ENCODE measurements around the gene GDAP2.

GDAP2 gene

GRCh38 chr1:117911051-117911450 is 18.4 kb downstream of the GDAP2 start:
- in situ Hi-C loops (cut with HindIII; ENCODE audit: low sequenced_read_pairs), result no loop called here
- H3K4me3 ChIP-seq (ENCODE audit: low read depth, low read length), result no peak overlapping the region
- DNase-seq (ENCODE audit: low read depth), result no peak
- TF ChIP-seq, protein P1, sequence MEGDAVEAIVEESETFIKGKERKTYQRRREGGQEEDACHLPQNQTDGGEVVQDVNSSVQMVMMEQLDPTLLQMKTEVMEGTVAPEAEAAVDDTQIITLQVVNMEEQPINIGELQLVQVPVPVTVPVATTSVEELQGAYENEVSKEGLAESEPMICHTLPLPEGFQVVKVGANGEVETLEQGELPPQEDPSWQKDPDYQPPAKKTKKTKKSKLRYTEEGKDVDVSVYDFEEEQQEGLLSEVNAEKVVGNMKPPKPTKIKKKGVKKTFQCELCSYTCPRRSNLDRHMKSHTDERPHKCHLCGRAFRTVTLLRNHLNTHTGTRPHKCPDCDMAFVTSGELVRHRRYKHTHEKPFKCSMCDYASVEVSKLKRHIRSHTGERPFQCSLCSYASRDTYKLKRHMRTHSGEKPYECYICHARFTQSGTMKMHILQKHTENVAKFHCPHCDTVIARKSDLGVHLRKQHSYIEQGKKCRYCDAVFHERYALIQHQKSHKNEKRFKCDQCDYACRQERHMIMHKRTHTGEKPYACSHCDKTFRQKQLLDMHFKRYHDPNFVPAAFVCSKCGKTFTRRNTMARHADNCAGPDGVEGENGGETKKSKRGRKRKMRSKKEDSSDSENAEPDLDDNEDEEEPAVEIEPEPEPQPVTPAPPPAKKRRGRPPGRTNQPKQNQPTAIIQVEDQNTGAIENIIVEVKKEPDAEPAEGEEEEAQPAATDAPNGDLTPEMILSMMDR (IDR thresholded peaks at IDR 0.05; ENCODE audit: low read depth, low read length, missing control alignments), result no peak

GRCh38 chr1:117905019-117905418 is 24.4 kb downstream of the GDAP2 start:
- no peak for DNase-seq (ENCODE audit: low read depth)
- in situ Hi-C loops (cut with HindIII; ENCODE audit: low sequenced_read_pairs), result no loop called here
- TF ChIP-seq, protein P1 (IDR thresholded peaks at IDR 0.05; ENCODE audit: low read depth, low read length, missing control alignments), result no peak
- H3K4me3 ChIP-seq (ENCODE audit: low read depth, low read length), result no peak overlapping the region

DNA sequence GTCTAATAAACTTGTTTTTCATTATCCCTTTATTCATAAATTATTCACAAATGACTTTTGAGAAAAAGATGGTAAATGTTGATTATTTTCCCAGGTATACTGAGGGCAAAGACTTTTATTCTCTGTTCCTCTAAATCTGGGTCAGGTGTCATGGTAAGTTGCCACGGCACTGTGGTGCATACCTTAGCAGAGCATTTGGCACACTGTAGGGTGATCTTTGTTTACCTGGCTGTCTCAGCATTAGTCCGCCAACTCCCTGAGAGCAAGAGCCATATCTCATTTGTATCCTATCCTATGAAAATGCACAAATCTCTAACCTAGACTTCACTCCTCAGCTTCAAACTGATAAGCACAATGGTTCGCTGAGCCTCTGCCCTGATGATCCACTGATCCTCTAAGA is 24.9 kb downstream of the GDAP2 start:
- no peak for DNase-seq (ENCODE audit: low read depth)
- in situ Hi-C loops (cut with HindIII; ENCODE audit: low sequenced_read_pairs), result no loop called here
- TF ChIP-seq, protein P1 (IDR thresholded peaks at IDR 0.05; ENCODE audit: low read depth, low read length, missing control alignments), result no peak
- H3K4me3 ChIP-seq (ENCODE audit: low read depth, low read length), result no peak overlapping the region

GRCh38 chr1:117902944-117903343 is 26.5 kb downstream of the GDAP2 start:
- no peak overlapping the region for H3K4me3 ChIP-seq (ENCODE audit: low read depth, low read length)
- no peak for DNase-seq (ENCODE audit: low read depth)
- in situ Hi-C loops (cut with HindIII; ENCODE audit: low sequenced_read_pairs), result no loop called here
- TF ChIP-seq, protein P1 (IDR thresholded peaks at IDR 0.05; ENCODE audit: low read depth, low read length, missing control alignments), result no peak

DNA sequence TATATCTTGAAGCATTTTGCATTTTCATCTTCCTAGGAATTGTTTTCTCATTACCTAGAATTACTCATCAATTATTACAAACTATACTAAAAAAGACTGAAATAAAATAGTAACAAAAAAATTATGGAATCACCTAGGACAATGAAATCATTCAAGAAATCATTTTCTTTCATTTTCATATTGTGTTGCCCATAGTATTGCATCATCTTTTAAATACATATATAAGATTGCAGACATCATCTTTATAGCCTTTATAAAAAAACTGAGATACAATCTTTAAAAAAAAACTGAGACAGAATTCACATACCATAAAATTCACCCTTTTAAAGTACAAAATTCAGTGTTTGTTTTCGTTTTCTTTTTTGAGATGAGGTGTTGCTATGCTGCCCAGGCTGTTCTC is 29.6 kb downstream of the GDAP2 start:
- TF ChIP-seq, protein P1 (IDR thresholded peaks at IDR 0.05; ENCODE audit: low read depth, low read length, missing control alignments), result no peak
- in situ Hi-C loops (cut with HindIII; ENCODE audit: low sequenced_read_pairs), result loop anchor here (25.0 kb wide), 1 partner anchor 362 kb away; no protein-coding TSS in a partner anchor
- no peak for DNase-seq (ENCODE audit: low read depth)

DNA sequence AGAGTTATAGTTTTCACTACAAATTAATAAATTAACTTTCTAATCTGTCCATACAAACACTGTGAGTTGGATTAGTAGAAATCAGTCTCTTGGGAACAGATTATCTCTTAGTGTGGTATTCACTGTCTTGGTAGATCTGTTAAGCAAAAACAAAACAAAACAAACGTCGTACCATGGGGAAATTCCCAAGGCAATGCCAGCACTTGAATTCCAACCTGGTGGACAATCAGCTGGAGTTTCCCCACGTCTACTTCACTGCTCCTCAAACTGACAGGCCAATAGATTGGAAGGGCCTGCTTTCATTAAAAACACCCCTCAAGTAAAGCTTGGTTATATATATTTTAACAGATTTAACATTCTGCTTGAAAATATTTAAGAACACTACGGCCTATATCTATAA is 31.9 kb downstream of the GDAP2 start:
- H3K4me3 ChIP-seq (ENCODE audit: low read depth, low read length), result no peak overlapping the region
- in situ Hi-C loops (cut with HindIII; ENCODE audit: low sequenced_read_pairs), result loop anchor here (25.0 kb wide), 1 partner anchor 360 kb away; no protein-coding TSS in a partner anchor
- DNase-seq (ENCODE audit: low read depth), result no peak

More for the DNA sequence above, 29.6 kb downstream of the GDAP2 start:
- H3K4me3 ChIP-seq (ENCODE audit: low read depth, low read length), result no peak overlapping the region

More for the DNA sequence above, 31.9 kb downstream of the GDAP2 start:
- TF ChIP-seq, protein P1 (IDR thresholded peaks at IDR 0.05; ENCODE audit: low read depth, low read length, missing control alignments), result no peak

Measured in astrocyte of the cerebellum (primary cell).